GM21526 (cell line): Measurements from ENCODE around the gene TOMM7.
"Not testable (repeated sequence)": the region's sequence is repeated elsewhere in the genome, so short reads cannot be mapped to it uniquely, and the experiment has no call there.

ENCODE experiments used
- ATAC-seq: cut with Tn5 transposase; IDR thresholded peaks from one replicate; pipeline ENCODE4 v1.9.1; 2021; ENCODE audit warnings: moderate library complexity; ENCODE audit not compliant: unreplicated experiment, low FRiP score

Gene TOMM7

GRCh38 chr7:22826593-22826992 is 3.9 kb upstream of the TOMM7 start:
- ATAC-seq = no peak

- ATAC-seq = no peak
Observed at GRCh38 chr7:22824760-22825159, 2.1 kb upstream of the TOMM7 start.

- ATAC-seq = peak; percentile 5
Observed at GRCh38 chr7:22823142-22823497, 471 bp upstream of the TOMM7 start.

- ATAC-seq = peak; percentile 1
Observed at GRCh38 chr7:22821702-22822485, 755 bp downstream of the TOMM7 start.

- no peak for ATAC-seq
Observed at GRCh38 chr7:22819476-22819875, 3.2 kb downstream of the TOMM7 start.

GRCh38 chr7:22814261-22815208 is 8.1 kb downstream of the TOMM7 start:
- no peak for ATAC-seq

GRCh38 chr7:22812353-22812752 is 10.3 kb downstream of the TOMM7 start:
- ATAC-seq = no peak

GRCh38 chr7:22811746-22812280 is 10.8 kb downstream of the TOMM7 start:
- ATAC-seq = no peak

GRCh38 chr7:22810843-22811242 is 11.8 kb downstream of the TOMM7 start:
- ATAC-seq = no peak

- ATAC-seq = no peak
Observed at GRCh38 chr7:22809902-22810642, 12.6 kb downstream of the TOMM7 start.

- ATAC-seq = no peak
Observed at GRCh38 chr7:22808140-22808539, 14.5 kb downstream of the TOMM7 start.

- no peak for ATAC-seq
Observed at GRCh38 chr7:22806752-22807151, 15.9 kb downstream of the TOMM7 start.

GRCh38 chr7:22805227-22805626 is 17.4 kb downstream of the TOMM7 start:
- no peak for ATAC-seq

- not testable (repeated sequence) for ATAC-seq
Observed at GRCh38 chr7:22802831-22803230, 19.8 kb downstream of the TOMM7 start.

- ATAC-seq = no peak
Observed at GRCh38 chr7:22802426-22802825, 20.2 kb downstream of the TOMM7 start.

- no peak for ATAC-seq
Observed at GRCh38 chr7:22801912-22802311, 20.7 kb downstream of the TOMM7 start.

- no peak for ATAC-seq
Observed at GRCh38 chr7:22799633-22800032, 23.0 kb downstream of the TOMM7 start.

GRCh38 chr7:22793593-22794462 is 28.8 kb downstream of the TOMM7 start:
- ATAC-seq = no peak

- ATAC-seq = no peak
Observed at GRCh38 chr7:22791204-22792158, 31.2 kb downstream of the TOMM7 start.
